WTC11 (cell line): ENCODE results near the gene ARHGEF10L. TPM values are rescaled to one million over a fixed set of nuclear protein-coding genes. Genes with fewer than 3 reads are reported as not detected.

Experiments used
- ATAC-seq: fragments of 200-7000 bp; cut with Tn5 transposase; 2 replicates; pipeline ENCODE4 v1.10.0; 2021; ENCODE audit warnings: mild to moderate bottlenecking, moderate library complexity
- CTCF ChIA-PET: fragments of 300-600 bp; sonication (Branson Sonifier 250); formaldehyde crosslinking; loops from one replicate; lab custom pipeline; 2021; ENCODE audit warnings: antibody characterized with exemption; lab: Charles Lee
- POLR2A ChIA-PET: fragments of 350-600 bp; sonication (Branson Sonifier 250); formaldehyde crosslinking; loops from one replicate; lab custom pipeline; 2021; ENCODE audit warnings: antibody characterized with exemption; lab: Charles Lee
- DNase-seq: peaks from one replicate; pipeline ENCODE4 v3.0.0; 2021; ENCODE audit warnings: low spot score
- H3K27ac Mint-ChIP-seq: 2 replicates; pipeline ENCODE4 v1.8.0; 2021; ENCODE audit warnings: mixed read lengths
- H3K27me3 Mint-ChIP-seq: 2 replicates; pipeline ENCODE4 v1.8.0; 2021; ENCODE audit warnings: low read depth, mild to moderate bottlenecking, moderate library complexity, mixed read lengths
- H3K36me3 Mint-ChIP-seq: 2 replicates; pipeline ENCODE4 v1.8.0; 2021; ENCODE audit warnings: mixed read lengths
- H3K4me1 Mint-ChIP-seq: 2 replicates; pipeline ENCODE4 v1.8.0; 2022; ENCODE audit warnings: mixed read lengths
- H3K4me3 Mint-ChIP-seq: 2 replicates; pipeline ENCODE4 v1.8.0; 2021; ENCODE audit warnings: mild to moderate bottlenecking, moderate library complexity, mixed read lengths
- H3K9me3 Mint-ChIP-seq: 2 replicates; pipeline ENCODE4 v1.8.0; 2021; ENCODE audit warnings: mixed read lengths
- ATF1 ChIP-seq: sonication (generic); formaldehyde crosslinking; IDR thresholded peaks from 2 replicates; pipeline ENCODE4 v1.8.1; 2023; ENCODE audit warnings: mild to moderate bottlenecking, moderate library complexity, missing genetic modification reagents
- ATF6 ChIP-seq: sonication (generic); formaldehyde crosslinking; IDR thresholded peaks from 2 replicates; pipeline ENCODE4 v1.8.1; 2023; ENCODE audit warnings: mild to moderate bottlenecking, missing genetic modification reagents
- EMX1 ChIP-seq: fragments of 250-450 bp; sonication (Bioruptor Pico); IDR thresholded peaks from 2 replicates; pipeline ENCODE4 v1.8.0; 2021; ENCODE audit warnings: mild to moderate bottlenecking
- FOXJ3 ChIP-seq: sonication (generic); formaldehyde crosslinking; IDR thresholded peaks from 2 replicates; pipeline ENCODE4 v1.9.0; 2021; ENCODE audit warnings: missing genetic modification reagents, mild to moderate bottlenecking, borderline replicate concordance
- FOXK1 ChIP-seq: sonication (generic); formaldehyde crosslinking; IDR thresholded peaks from 2 replicates; pipeline ENCODE4 v1.8.0; 2022; ENCODE audit warnings: mild to moderate bottlenecking, moderate library complexity, missing genetic modification reagents
- GRHL2 ChIP-seq: fragments of 250-450 bp; sonication (Bioruptor Pico); IDR thresholded peaks from 2 replicates; pipeline ENCODE4 v1.8.0; 2022; ENCODE audit warnings: mild to moderate bottlenecking, moderate library complexity; ENCODE audit not compliant: insufficient replicate concordance, severe bottlenecking
- MYBL2 ChIP-seq: sonication (generic); formaldehyde crosslinking; IDR thresholded peaks from 2 replicates; pipeline ENCODE4 v1.8.1; 2023; ENCODE audit warnings: mild to moderate bottlenecking, moderate library complexity, missing genetic modification reagents
- NR2C2 ChIP-seq: sonication (generic); formaldehyde crosslinking; IDR thresholded peaks from 2 replicates; pipeline ENCODE4 v1.8.0; 2022; ENCODE audit warnings: mild to moderate bottlenecking, missing genetic modification reagents
- RELA ChIP-seq: sonication (generic); formaldehyde crosslinking; IDR thresholded peaks from 2 replicates; pipeline ENCODE4 v1.8.1; 2022; ENCODE audit warnings: missing genetic modification reagents, mild to moderate bottlenecking, borderline replicate concordance
- RORB ChIP-seq: fragments of 250-450 bp; sonication (Bioruptor Pico); IDR thresholded peaks from 2 replicates; pipeline ENCODE4 v1.9.0; 2021; ENCODE audit warnings: mild to moderate bottlenecking
- TEAD4 ChIP-seq: sonication (generic); formaldehyde crosslinking; IDR thresholded peaks from 2 replicates; pipeline ENCODE4 v1.8.0; 2022; ENCODE audit warnings: mild to moderate bottlenecking, missing genetic modification reagents
- TP53 ChIP-seq: sonication (generic); formaldehyde crosslinking; IDR thresholded peaks from 2 replicates; pipeline ENCODE4 v1.8.1; 2023; ENCODE audit warnings: mild to moderate bottlenecking, missing genetic modification reagents
- total RNA-seq: library from RNA; stranded (reverse); gene quantifications from 3 replicates; pipeline ENCODE4 v1.2.3, GENCODE V29; 2021
- TF ChIP-seq, protein P1 (sequence below): fragments of 250-450 bp; sonication (Bioruptor Pico); conservative IDR thresholded peaks from 2 replicates; pipeline ENCODE4 v1.9.0; 2021; ENCODE audit warnings: mild to moderate bottlenecking
- TF ChIP-seq, protein P2 (sequence below): fragments of 250-450 bp; sonication (Bioruptor Pico); IDR thresholded peaks from 2 replicates; pipeline ENCODE4 v1.9.0; 2021; ENCODE audit warnings: mild to moderate bottlenecking, borderline replicate concordance
- TF ChIP-seq, protein P3 (sequence below): sonication (generic); formaldehyde crosslinking; IDR thresholded peaks from 2 replicates; pipeline ENCODE4 v1.8.1; 2022; ENCODE audit warnings: low read depth, mild to moderate bottlenecking, moderate library complexity, missing genetic modification reagents, borderline replicate concordance
- TF ChIP-seq, protein P4 (sequence below): sonication (generic); formaldehyde crosslinking; IDR thresholded peaks from 2 replicates; pipeline ENCODE4 v1.8.1; 2022; ENCODE audit warnings: mild to moderate bottlenecking, missing genetic modification reagents, moderate library complexity, borderline replicate concordance

ARHGEF10L gene
- total RNA-seq, 1 experiment from 2014 or later = 34.4 TPM

GRCh38 chr1:17610713-17611112 is 71.2 kb downstream of the ARHGEF10L start:
- TF ChIP-seq TEAD4 = no peak
- no peak for TF ChIP-seq FOXK1 (CRISPR knock-in tag)
- no peak for TF ChIP-seq MYBL2
- TF ChIP-seq, protein P1, sequence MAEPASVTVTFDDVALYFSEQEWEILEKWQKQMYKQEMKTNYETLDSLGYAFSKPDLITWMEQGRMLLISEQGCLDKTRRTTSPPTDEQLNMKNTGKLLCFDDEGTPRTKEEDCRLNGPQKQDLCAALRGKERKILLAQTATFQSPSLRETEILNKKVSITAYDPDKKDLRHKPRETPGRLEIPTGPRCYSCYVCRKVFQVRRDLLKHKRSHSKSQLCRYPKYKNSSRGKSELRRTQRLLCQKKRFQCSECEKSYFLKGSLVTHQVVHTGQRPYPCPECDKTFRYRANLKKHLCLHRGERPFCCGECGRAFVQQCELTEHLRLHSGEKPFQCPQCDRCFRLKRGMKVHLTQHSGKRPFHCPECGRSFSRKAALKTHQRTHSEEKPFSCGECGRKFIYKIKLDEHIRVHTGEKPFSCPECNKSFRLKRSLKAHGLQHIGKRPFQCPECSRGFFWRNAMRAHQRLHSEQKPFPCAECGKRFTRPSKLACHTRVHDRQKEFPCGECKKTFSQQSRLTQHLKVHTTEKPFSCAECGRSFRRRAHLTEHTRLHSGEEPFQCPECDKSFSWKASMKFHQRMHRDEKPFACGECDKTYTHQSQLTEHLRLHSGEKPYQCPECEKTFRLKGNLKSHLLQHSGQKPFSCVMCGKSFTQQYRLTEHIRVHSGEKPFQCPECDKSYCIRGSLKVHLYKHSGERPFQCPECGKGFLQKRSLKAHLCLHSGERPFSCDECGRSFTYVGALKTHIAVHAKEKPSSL = no peak
- no peak for TF ChIP-seq RELA (CRISPR knock-in tag)
- no peak for TF ChIP-seq TP53 (CRISPR knock-in tag)
- TF ChIP-seq, protein P2, sequence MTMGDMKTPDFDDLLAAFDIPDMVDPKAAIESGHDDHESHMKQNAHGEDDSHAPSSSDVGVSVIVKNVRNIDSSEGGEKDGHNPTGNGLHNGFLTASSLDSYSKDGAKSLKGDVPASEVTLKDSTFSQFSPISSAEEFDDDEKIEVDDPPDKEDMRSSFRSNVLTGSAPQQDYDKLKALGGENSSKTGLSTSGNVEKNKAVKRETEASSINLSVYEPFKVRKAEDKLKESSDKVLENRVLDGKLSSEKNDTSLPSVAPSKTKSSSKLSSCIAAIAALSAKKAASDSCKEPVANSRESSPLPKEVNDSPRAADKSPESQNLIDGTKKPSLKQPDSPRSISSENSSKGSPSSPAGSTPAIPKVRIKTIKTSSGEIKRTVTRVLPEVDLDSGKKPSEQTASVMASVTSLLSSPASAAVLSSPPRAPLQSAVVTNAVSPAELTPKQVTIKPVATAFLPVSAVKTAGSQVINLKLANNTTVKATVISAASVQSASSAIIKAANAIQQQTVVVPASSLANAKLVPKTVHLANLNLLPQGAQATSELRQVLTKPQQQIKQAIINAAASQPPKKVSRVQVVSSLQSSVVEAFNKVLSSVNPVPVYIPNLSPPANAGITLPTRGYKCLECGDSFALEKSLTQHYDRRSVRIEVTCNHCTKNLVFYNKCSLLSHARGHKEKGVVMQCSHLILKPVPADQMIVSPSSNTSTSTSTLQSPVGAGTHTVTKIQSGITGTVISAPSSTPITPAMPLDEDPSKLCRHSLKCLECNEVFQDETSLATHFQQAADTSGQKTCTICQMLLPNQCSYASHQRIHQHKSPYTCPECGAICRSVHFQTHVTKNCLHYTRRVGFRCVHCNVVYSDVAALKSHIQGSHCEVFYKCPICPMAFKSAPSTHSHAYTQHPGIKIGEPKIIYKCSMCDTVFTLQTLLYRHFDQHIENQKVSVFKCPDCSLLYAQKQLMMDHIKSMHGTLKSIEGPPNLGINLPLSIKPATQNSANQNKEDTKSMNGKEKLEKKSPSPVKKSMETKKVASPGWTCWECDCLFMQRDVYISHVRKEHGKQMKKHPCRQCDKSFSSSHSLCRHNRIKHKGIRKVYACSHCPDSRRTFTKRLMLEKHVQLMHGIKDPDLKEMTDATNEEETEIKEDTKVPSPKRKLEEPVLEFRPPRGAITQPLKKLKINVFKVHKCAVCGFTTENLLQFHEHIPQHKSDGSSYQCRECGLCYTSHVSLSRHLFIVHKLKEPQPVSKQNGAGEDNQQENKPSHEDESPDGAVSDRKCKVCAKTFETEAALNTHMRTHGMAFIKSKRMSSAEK (CRISPR knock-in tag) = no peak
- TF ChIP-seq, protein P3, sequence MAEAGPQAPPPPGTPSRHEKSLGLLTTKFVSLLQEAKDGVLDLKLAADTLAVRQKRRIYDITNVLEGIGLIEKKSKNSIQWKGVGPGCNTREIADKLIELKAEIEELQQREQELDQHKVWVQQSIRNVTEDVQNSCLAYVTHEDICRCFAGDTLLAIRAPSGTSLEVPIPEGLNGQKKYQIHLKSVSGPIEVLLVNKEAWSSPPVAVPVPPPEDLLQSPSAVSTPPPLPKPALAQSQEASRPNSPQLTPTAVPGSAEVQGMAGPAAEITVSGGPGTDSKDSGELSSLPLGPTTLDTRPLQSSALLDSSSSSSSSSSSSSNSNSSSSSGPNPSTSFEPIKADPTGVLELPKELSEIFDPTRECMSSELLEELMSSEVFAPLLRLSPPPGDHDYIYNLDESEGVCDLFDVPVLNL = no peak
- TF ChIP-seq ATF1 = no peak
- no peak for TF ChIP-seq RORB (CRISPR knock-in tag)
- TF ChIP-seq EMX1 = no peak
- TF ChIP-seq, protein P4, sequence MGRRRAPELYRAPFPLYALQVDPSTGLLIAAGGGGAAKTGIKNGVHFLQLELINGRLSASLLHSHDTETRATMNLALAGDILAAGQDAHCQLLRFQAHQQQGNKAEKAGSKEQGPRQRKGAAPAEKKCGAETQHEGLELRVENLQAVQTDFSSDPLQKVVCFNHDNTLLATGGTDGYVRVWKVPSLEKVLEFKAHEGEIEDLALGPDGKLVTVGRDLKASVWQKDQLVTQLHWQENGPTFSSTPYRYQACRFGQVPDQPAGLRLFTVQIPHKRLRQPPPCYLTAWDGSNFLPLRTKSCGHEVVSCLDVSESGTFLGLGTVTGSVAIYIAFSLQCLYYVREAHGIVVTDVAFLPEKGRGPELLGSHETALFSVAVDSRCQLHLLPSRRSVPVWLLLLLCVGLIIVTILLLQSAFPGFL (CRISPR knock-in tag) = no peak
- no peak for TF ChIP-seq GRHL2 (CRISPR knock-in tag)
- no peak for TF ChIP-seq NR2C2
- no peak for TF ChIP-seq FOXJ3 (CRISPR knock-in tag)
- no peak for TF ChIP-seq ATF6
- no peaks in the 10 kb centered on the region for H3K27me3 Mint-ChIP-seq
- POLR2A ChIA-PET = interaction anchor here (1.3 kb wide), 1 partner anchor 70 kb away, joined by 3 read pairs; no protein-coding TSS in a partner anchor
- no peak overlapping the region for H3K4me3 Mint-ChIP-seq
- no peak overlapping the region for H3K27ac Mint-ChIP-seq
- CTCF ChIA-PET = interaction anchor here (14.4 to 18.6 kb wide), 2 partner anchors 36 to 109 kb away, joined by 253 to 273 read pairs; no protein-coding TSS in a partner anchor
- H3K36me3 Mint-ChIP-seq = peaks cover 4% of the 10 kb centered on the region; the same call in 1 of the 2 replicates
- ATAC-seq = no peak
- H3K9me3 Mint-ChIP-seq = no peaks in the 10 kb centered on the region
- peaks cover 12% of the 10 kb centered on the region for H3K4me1 Mint-ChIP-seq
- DNase-seq = no peak
